Liver (tissue), 3 donors: ENCODE measurements around the gene TSPEAR.

Experiments used
- ATF3 ChIP-seq: IDR thresholded peaks from 2 replicates; pipeline ENCODE4 v1.6.1; 2016; ENCODE audit warnings: antibody characterized with exemption
- CTCF ChIP-seq: fragments of 150-350 bp; IDR thresholded peaks from 2 replicates; pipeline ENCODE4 v1.5.1; 2017; ENCODE audit warnings: improper control_type of control experiment, low read depth, low read length; ENCODE audit not compliant: missing input control
- EGR1 ChIP-seq, 2 donors: IDR thresholded peaks; 2 replicates each; pipeline ENCODE4 v1.6.1; 2016 to 2018; ENCODE audit warnings: antibody characterized with exemption in 2 of 2, low read depth in 2 of 2
- JUND ChIP-seq, 2 donors: IDR thresholded peaks; 2 replicates each; pipeline ENCODE4 v1.6.1; 2016; ENCODE audit warnings: antibody characterized with exemption in 2 of 2
- REST ChIP-seq: IDR thresholded peaks from 2 replicates; pipeline ENCODE4 v1.6.1; 2016; ENCODE audit warnings: antibody characterized with exemption, mild to moderate bottlenecking
- TAF1 ChIP-seq: conservative IDR thresholded peaks from 2 replicates; pipeline ENCODE4 v1.6.1; 2016; ENCODE audit warnings: antibody characterized with exemption, mild to moderate bottlenecking
- donor health status: healthy.
- donor health status: healthy.

- no peak for TF ChIP-seq EGR1 (IDR thresholded peaks at IDR 0.05; ENCODE audit: low read depth in 2 of 2)
- TF ChIP-seq CTCF, result no peak
- TF ChIP-seq JUND (IDR thresholded peaks at IDR 0.05), result no peak
- no peak for TF ChIP-seq REST
- no peak for TF ChIP-seq TAF1
- no peak for TF ChIP-seq ATF3
Measured at GRCh38 chr21:44736291-44737004, 25.1 kb upstream of the TSPEAR start.
